Pancreas (tissue), 10 donors: ENCODE data around the gene TMIE. TPM values are rescaled to one million over a fixed set of nuclear protein-coding genes. Genes with fewer than 3 reads are reported as not detected.

ENCODE experiments used
- ATAC-seq, 4 donors: fragments of 200-7000 bp; cut with Tn5 transposase; one replicate each; pipeline versions ENCODE4 v1.8.0 to v1.9.1; 2020; ENCODE audit warnings: mild to moderate bottlenecking in 4 of 4, moderate library complexity in 4 of 4
- DNase-seq, 6 donors: peaks; one replicate each; pipeline ENCODE4 v3.0.0-alpha.2; 2020
- FAIRE-seq: peaks from 2 replicates; lab custom pipeline; 2012; peaks lifted over from hg19 to GRCh38; lab: Jason Lieb, UNC
- H3K27ac ChIP-seq, 4 donors: fragments of 200-600 bp; sonication (generic); 1 replicate in 3 of 4; 2 replicates in 1 of 4; pipeline versions ENCODE4 v1.5.0 to v1.8.0; 2020
- H3K27me3 ChIP-seq, 4 donors: fragments of 200-600 bp; one replicate each; pipeline ENCODE4 v1.8.0; 2021
- H3K36me3 ChIP-seq, 3 donors: fragments of 200-600 bp; sonication (generic) in 1 of 3; one replicate each; pipeline versions ENCODE4 v1.5.0 to v1.8.0; 2020 to 2021
- H3K4me1 ChIP-seq, 3 donors: fragments of 200-600 bp; one replicate each; pipeline ENCODE4 v1.8.0; 2021
- H3K4me3 ChIP-seq, 4 donors: fragments of 200-600 bp; sonication (generic) in 2 of 4; one replicate each; pipeline versions ENCODE4 v1.5.0 to v1.8.0; 2020 to 2021
- H3K9me3 ChIP-seq, 4 donors: fragments of 200-600 bp; one replicate each; pipeline ENCODE4 v1.8.0; 2021
- WGBS, 2 donors: extraction: QIAGEN DNeasy Blood & Tissue Kit; methylation state at CpG; one replicate each; pipeline ENCODE4 v1.1.7; 2013; 5-methylcytosine and 5-hydroxymethylcytosine counted together
- intact Hi-C, 3 donors: fragments of 100-400 bp; cut with DNase I; formaldehyde crosslinking; loops; one replicate each; pipeline versions ENCODE4 v1.11.1 to v1.14.2; 2022
- polyA plus RNA-seq, 2 donors: library from polyadenylated mRNA; stranded (reverse); fragments of 200-250 nt; gene quantifications; one replicate each; pipeline ENCODE4 v1.2.3, GENCODE V29; 2013
- total RNA-seq, 6 donors: library from RNA; stranded (reverse); fragmentation: NEBNext Ultra II Directional in 4 of 6; extraction: Animal tissue kit (Norgen Biotek cat#: 25700) in 4 of 6; gene quantifications; one replicate each; pipeline versions ENCODE4 v1.2.1 to v1.2.4, GENCODE V29; 2021 to 2023
- TF ChIP-seq, protein P1 (sequence below), 4 donors: fragments of 200-600 bp; sonication (generic) in 3 of 4; IDR thresholded peaks; one replicate each; pipeline versions ENCODE4 v1.5.0 to v1.8.0; 2021; ENCODE audit warnings: antibody characterized with exemption in 4 of 4
- donor health status: healthy with polysubstance abuse.
- donor health status: DM: no; HTN: no; CAD: no; lungs with moderate emphysema.
- donor health status: DM: no; HTN: no; CAD: no.
- donor health status: control.
- donor health status: control.
- donor health status: Bipolar disorder and iron deficiency.
- donor health status: DM: yes; HTN: yes; CAD: no.
- donor health status: DM: no; HTN: no; CAD: no.
- donor health status: DM: no; HTN: no; CAD: no.
- donor health status: DM: yes; HTN: yes; CAD: no.

TMIE gene
- total and polyA plus RNA-seq, 8 donors, result 0.08 to 0.52 (median 0.14) TPM; not detected in 1

DNA sequence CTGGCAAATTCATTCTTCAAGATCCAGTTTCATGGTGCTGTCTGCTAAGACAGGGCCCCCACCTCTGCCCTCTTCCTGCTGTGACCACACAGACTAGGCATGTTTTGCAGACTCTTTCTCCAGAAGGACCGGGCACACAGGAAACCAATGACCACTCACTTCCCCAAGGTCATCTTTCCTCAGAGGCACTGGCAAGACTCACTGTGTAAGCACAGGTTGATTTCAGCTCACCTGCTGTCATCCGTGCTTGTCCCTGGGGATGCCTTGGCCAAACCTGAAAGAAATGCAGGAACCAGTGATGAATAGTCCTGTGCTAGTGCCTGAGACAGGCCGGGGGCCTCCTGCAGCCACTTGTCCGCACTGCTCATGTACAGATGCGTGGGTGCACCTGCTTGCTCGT, 41.2 kb upstream of the TMIE start:
- FAIRE-seq (no peak), DNase-seq (peak in 1 of 6 donors; percentile 32), ATAC-seq (peak; percentile 23 to 70 (median 43))
- no peaks in the 10 kb centered on the region for H3K9me3 ChIP-seq
- TF ChIP-seq, protein P1, sequence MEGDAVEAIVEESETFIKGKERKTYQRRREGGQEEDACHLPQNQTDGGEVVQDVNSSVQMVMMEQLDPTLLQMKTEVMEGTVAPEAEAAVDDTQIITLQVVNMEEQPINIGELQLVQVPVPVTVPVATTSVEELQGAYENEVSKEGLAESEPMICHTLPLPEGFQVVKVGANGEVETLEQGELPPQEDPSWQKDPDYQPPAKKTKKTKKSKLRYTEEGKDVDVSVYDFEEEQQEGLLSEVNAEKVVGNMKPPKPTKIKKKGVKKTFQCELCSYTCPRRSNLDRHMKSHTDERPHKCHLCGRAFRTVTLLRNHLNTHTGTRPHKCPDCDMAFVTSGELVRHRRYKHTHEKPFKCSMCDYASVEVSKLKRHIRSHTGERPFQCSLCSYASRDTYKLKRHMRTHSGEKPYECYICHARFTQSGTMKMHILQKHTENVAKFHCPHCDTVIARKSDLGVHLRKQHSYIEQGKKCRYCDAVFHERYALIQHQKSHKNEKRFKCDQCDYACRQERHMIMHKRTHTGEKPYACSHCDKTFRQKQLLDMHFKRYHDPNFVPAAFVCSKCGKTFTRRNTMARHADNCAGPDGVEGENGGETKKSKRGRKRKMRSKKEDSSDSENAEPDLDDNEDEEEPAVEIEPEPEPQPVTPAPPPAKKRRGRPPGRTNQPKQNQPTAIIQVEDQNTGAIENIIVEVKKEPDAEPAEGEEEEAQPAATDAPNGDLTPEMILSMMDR (IDR thresholded peaks at IDR 0.05), result no peak
- H3K27ac ChIP-seq, result no peak overlapping the region
- no peaks in the 10 kb centered on the region for H3K36me3 ChIP-seq
- intact Hi-C loops, result no loop called here
- no peaks in the 10 kb centered on the region for H3K27me3 ChIP-seq
- no peaks in the 10 kb centered on the region for H3K4me1 ChIP-seq
- no peak overlapping the region for H3K4me3 ChIP-seq
- 60 to 68% methylated on average over 6 of the region's 6 CpGs for WGBS, 2 donors

DNA sequence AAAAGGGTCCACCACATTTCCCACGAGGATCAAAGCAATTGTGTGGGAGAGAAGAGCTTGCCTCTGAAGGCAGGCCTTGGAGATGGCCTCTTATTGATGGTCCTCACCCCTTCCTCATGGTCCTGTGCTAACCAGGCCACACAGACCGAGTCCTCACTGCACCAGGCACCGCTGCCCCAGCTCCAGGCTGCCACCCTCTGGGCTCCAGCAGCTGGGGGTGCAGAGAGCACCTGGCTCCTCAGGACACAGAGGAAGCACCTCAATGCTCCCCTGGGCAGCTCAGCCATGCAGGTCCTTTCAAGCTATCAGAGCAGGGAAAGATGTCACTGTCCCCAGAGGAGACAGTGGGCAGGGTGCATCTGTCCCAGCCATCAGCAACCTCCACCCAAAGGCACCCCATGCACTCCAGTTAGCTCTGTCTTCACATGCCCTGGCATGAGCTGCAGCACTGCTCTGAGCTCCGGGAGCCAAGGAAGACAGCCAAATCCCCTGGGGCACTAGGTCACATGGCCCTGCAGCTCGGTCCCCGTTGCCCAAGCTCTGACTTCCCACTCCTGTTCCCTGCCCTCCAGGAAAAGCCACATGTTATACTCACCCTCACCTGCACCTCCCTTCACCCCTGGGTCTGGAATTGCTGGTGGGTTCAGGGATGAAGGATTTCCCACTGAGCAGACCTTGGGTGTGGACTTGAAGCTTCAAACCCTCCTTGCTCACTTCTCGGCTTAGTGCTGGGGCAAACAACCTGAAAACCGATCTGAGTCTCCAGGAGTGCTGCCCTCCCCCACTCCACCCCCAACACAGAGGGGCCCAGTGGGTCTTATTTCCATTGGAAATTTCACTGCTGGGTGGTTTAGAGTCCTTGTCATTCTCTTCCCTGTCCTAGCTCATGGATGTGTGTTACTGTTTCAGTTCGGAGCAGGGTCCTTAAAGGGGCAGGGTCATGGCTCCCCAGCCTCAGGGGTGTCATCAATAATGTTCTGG, 40.4 kb upstream of the TMIE start:
- Histone ChIP-seq H3K27me3 (no peaks in the 10 kb centered on the region), H3K36me3 (no peaks in the 10 kb centered on the region), H3K4me3 (no peak overlapping the region), H3K9me3 (no peaks in the 10 kb centered on the region), H3K27ac (no peak overlapping the region), H3K4me1 (no peaks in the 10 kb centered on the region)
- WGBS, 2 donors, result 44 to 55% methylated on average over 9 of the region's 9 CpGs
- intact Hi-C loops, result no loop called here
- peak in 1 of 6 donors; percentile 22 for DNase-seq
- TF ChIP-seq, protein P1 (IDR thresholded peaks at IDR 0.05), result no peak
- no peak for FAIRE-seq
- peak in 2 of 4 donors; percentile 37 to 50 for ATAC-seq

DNA sequence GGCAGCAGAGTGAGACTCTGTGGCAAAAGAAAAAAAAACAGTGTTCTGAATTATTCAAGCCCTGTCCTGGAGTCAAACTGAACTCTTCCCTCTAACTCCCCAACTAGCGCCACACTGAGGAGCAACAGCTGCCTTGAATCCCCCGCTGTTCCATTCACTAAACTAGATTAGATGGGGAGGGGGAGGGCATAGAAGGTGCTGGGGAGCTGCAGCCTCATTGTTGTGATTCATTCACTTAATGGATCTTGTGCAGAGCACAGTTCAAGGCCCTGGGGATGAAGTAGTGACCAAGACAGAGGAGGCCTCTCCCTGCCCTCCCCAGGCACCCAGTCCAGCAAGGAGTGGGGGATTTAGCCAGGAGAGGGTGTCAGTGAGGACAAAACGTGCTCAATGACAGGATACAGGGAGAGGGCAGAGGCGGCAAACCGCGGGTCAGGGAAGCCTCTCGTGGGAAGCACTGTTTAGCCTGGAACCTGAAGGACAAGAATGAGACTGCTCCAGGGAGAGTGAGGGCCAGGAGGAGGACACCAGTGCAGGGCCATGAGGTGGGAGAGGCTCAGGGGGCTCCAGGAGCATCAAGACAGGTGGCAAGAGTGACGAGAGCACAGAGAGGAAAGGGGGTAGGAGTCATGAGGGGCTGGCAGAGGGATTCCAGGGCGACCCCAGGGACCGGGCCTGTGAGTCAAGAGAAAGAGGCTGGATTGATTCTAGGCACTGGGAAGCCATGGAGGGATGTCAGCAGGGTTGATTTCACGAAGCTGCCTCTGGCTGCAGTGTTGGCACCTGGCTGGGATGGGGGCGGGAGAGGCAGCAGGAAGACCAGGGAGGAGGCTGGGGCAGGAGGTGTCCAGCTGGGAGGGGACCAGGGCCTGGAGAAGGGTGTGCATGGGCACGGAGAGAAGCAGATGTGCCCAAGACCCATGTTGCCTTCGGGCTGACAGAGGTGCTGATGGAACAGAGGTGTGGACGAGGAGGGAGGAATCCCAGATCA, 39.1 kb upstream of the TMIE start:
- no peak for FAIRE-seq
- Histone ChIP-seq H3K27me3 (no peaks in the 10 kb centered on the region), H3K27ac (no peak overlapping the region), H3K9me3 (no peaks in the 10 kb centered on the region), H3K4me3 (no peak overlapping the region), H3K36me3 (no peaks in the 10 kb centered on the region), H3K4me1 (peaks cover 0 to 7% (median 3%) of the 10 kb centered on the region in 3 donors)
- TF ChIP-seq, protein P1 (IDR thresholded peaks at IDR 0.05), result no peak
- peak in 1 of 6 donors; percentile 40 for DNase-seq
- no peak for ATAC-seq
- intact Hi-C loops, result no loop called here
- 72 to 82% methylated on average over 15 of the region's 15 CpGs for WGBS, 2 donors

DNA sequence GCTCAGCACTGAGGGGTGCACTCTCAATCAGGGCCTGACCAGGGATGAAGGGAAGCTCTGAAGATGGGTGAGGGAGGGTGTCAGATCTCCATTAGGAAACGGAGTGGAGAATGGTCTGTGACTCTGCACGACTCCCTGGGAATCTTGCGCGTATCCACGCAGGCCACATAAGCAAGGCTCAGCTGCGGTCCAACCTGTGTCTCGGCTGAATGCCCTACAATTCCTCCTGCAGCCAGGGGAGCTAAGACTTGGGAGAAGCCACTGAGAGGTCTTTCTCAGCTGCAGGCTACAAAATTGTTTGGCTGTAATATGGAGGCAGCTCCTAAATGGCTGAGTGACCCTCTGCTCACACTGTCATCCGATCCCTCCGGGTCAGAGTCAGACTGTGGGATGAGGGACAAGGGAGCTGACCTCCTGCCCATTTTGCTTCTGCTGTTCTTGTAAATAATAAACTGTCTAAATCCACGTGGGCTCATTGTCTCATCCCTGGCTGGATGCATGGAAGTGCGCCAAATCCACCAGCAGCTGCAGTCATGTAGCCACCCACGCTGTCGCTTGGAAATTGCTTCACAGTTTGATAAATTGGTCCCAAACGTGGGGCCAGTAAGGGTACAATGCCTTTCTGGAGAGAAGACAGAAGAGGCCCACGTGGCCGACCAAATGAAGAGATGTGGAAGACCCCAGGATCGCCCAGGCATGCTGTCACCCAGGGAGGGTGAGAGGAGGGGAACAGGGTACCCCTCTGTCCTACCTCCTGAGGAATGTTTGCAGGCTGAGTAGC, 38.2 kb upstream of the TMIE start:
- Histone ChIP-seq H3K27me3 (no peaks in the 10 kb centered on the region), H3K4me1 (peaks cover 0 to 7% (median 3%) of the 10 kb centered on the region in 3 donors), H3K36me3 (no peaks in the 10 kb centered on the region), H3K27ac (no peak overlapping the region), H3K4me3 (no peak overlapping the region), H3K9me3 (no peaks in the 10 kb centered on the region)
- peak in 3 of 6 donors; percentile 25 to 51 (median 32) for DNase-seq
- TF ChIP-seq, protein P1 (IDR thresholded peaks at IDR 0.05), result no peak
- intact Hi-C loops, result no loop called here
- no peak for FAIRE-seq
- no peak for ATAC-seq
- 61 to 65% methylated on average over 17 of the region's 17 CpGs for WGBS, 2 donors
